Pancreas (tissue), 10 donors: ENCODE measurements around the gene SMARCB1. TPM values are rescaled to one million over a fixed set of nuclear protein-coding genes. Genes with fewer than 3 reads are reported as not detected.
A peak's percentile ranks its signal among the peaks of the same experiment; 100 is the strongest.

Experiments used
- ATAC-seq, 4 donors: fragments of 200-7000 bp; cut with Tn5 transposase; one replicate each; pipeline versions ENCODE4 v1.8.0 to v1.9.1; 2020; ENCODE audit warnings: mild to moderate bottlenecking in 4 of 4, moderate library complexity in 4 of 4
- DNase-seq, 6 donors: peaks; one replicate each; pipeline ENCODE4 v3.0.0-alpha.2; 2020
- FAIRE-seq: peaks from 2 replicates; lab custom pipeline; 2012; peaks lifted over from hg19 to GRCh38; lab: Jason Lieb, UNC
- H3K27ac ChIP-seq, 4 donors: fragments of 200-600 bp; sonication (generic); 1 replicate in 3 of 4; 2 replicates in 1 of 4; pipeline versions ENCODE4 v1.5.0 to v1.8.0; 2020
- H3K27me3 ChIP-seq, 4 donors: fragments of 200-600 bp; one replicate each; pipeline ENCODE4 v1.8.0; 2021
- H3K36me3 ChIP-seq, 3 donors: fragments of 200-600 bp; sonication (generic) in 1 of 3; one replicate each; pipeline versions ENCODE4 v1.5.0 to v1.8.0; 2020 to 2021
- H3K4me1 ChIP-seq, 3 donors: fragments of 200-600 bp; one replicate each; pipeline ENCODE4 v1.8.0; 2021
- H3K4me3 ChIP-seq, 4 donors: fragments of 200-600 bp; sonication (generic) in 2 of 4; one replicate each; pipeline versions ENCODE4 v1.5.0 to v1.8.0; 2020 to 2021
- H3K9me3 ChIP-seq, 4 donors: fragments of 200-600 bp; one replicate each; pipeline ENCODE4 v1.8.0; 2021
- WGBS, 2 donors: extraction: QIAGEN DNeasy Blood & Tissue Kit; methylation state at CpG; one replicate each; pipeline ENCODE4 v1.1.7; 2013; 5-methylcytosine and 5-hydroxymethylcytosine counted together
- intact Hi-C, 3 donors: fragments of 100-400 bp; cut with DNase I; formaldehyde crosslinking; loops; one replicate each; pipeline versions ENCODE4 v1.11.1 to v1.14.2; 2022
- polyA plus RNA-seq, 2 donors: library from polyadenylated mRNA; stranded (reverse); fragments of 200-250 nt; gene quantifications; one replicate each; pipeline ENCODE4 v1.2.3, GENCODE V29; 2013
- total RNA-seq, 6 donors: library from RNA; stranded (reverse); fragmentation: NEBNext Ultra II Directional in 4 of 6; extraction: Animal tissue kit (Norgen Biotek cat#: 25700) in 4 of 6; gene quantifications; one replicate each; pipeline versions ENCODE4 v1.2.1 to v1.2.4, GENCODE V29; 2021 to 2023
- TF ChIP-seq, protein P1 (sequence below), 4 donors: fragments of 200-600 bp; sonication (generic) in 3 of 4; IDR thresholded peaks; one replicate each; pipeline versions ENCODE4 v1.5.0 to v1.8.0; 2021; ENCODE audit warnings: antibody characterized with exemption in 4 of 4
- donor health status: healthy with polysubstance abuse.
- donor health status: DM: no; HTN: no; CAD: no; lungs with moderate emphysema.
- donor health status: DM: no; HTN: no; CAD: no.
- donor health status: control.
- donor health status: control.
- donor health status: Bipolar disorder and iron deficiency.
- donor health status: DM: yes; HTN: yes; CAD: no.
- donor health status: DM: no; HTN: no; CAD: no.
- donor health status: DM: no; HTN: no; CAD: no.
- donor health status: DM: yes; HTN: yes; CAD: no.

SMARCB1 gene
- total and polyA plus RNA-seq, 8 donors: 25.2 to 37.1 (median 30.4) TPM

DNA sequence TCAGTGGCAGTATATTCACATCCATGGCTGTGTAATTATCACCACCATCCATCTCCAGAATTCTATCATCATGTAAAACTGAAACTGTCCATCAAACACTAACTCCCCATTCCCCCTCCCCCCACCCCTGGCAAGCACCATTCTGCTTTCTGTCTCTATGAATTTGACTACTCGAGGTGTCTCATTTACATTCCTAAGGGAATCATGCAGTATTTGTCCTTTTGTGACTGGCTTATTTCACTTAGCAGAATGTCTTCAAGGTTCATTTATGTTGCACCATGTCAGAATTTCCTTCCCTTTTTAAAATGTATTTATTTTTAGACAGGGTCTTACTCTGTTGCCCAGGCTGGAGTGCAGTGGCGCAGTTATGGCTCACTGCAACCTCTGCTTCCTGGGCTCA lies 31.8 kb downstream of the SMARCB1 start:
- H3K9me3 ChIP-seq: no peaks in the 10 kb centered on the region
- FAIRE-seq: no peak
- no peaks in the 10 kb centered on the region for H3K4me1 ChIP-seq
- no peaks in the 10 kb centered on the region for H3K27me3 ChIP-seq
- no peak for ATAC-seq
- no peak for DNase-seq
- peaks cover 0 to 39% (median 11%) of the 10 kb centered on the region in 3 donors for H3K36me3 ChIP-seq
- no peak overlapping the region for H3K27ac ChIP-seq
- intact Hi-C loops: no loop called here
- TF ChIP-seq, protein P1, sequence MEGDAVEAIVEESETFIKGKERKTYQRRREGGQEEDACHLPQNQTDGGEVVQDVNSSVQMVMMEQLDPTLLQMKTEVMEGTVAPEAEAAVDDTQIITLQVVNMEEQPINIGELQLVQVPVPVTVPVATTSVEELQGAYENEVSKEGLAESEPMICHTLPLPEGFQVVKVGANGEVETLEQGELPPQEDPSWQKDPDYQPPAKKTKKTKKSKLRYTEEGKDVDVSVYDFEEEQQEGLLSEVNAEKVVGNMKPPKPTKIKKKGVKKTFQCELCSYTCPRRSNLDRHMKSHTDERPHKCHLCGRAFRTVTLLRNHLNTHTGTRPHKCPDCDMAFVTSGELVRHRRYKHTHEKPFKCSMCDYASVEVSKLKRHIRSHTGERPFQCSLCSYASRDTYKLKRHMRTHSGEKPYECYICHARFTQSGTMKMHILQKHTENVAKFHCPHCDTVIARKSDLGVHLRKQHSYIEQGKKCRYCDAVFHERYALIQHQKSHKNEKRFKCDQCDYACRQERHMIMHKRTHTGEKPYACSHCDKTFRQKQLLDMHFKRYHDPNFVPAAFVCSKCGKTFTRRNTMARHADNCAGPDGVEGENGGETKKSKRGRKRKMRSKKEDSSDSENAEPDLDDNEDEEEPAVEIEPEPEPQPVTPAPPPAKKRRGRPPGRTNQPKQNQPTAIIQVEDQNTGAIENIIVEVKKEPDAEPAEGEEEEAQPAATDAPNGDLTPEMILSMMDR (IDR thresholded peaks at IDR 0.05): no peak
- 90 to 95% methylated on average over 2 of the region's 2 CpGs for WGBS, 2 donors
- no peak overlapping the region for H3K4me3 ChIP-seq

DNA sequence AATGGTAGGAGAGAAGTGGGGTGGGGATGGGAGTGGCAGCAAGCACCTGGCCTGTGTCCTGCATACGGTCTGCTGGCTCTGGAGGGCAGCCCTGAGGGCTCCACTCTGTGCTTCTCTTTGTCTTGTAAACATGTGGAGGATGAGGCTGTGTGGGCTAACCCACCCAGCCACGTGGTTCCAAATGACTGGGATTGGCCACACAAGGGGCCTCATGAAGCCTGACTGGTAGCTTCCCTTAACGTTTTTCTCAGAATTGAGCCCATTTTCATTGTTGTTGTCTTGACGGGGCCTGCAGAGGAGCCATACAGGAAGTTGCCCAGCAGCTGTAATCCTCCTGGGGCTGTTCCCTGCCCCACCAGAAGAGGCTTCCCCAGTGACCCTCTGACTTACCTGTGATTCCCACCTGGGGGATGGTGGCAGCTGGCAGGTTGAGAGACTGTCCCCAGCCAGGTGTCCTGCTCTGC lies 34.0 kb downstream of the SMARCB1 start:
- FAIRE-seq (no peak), DNase-seq (peak in 1 of 6 donors; percentile 15), ATAC-seq (no peak)
- Histone ChIP-seq H3K4me1 (no peaks in the 10 kb centered on the region), H3K4me3 (no peak overlapping the region), H3K27ac (no peak overlapping the region), H3K36me3 (peaks cover 5 to 57% (median 11%) of the 10 kb centered on the region in 3 donors), H3K9me3 (no peaks in the 10 kb centered on the region), H3K27me3 (no peaks in the 10 kb centered on the region)
- TF ChIP-seq, protein P1 (IDR thresholded peaks at IDR 0.05): no peak
- intact Hi-C loops: no loop called here
- 60 to 70% methylated on average over 4 of the region's 4 CpGs for WGBS, 2 donors

DNA sequence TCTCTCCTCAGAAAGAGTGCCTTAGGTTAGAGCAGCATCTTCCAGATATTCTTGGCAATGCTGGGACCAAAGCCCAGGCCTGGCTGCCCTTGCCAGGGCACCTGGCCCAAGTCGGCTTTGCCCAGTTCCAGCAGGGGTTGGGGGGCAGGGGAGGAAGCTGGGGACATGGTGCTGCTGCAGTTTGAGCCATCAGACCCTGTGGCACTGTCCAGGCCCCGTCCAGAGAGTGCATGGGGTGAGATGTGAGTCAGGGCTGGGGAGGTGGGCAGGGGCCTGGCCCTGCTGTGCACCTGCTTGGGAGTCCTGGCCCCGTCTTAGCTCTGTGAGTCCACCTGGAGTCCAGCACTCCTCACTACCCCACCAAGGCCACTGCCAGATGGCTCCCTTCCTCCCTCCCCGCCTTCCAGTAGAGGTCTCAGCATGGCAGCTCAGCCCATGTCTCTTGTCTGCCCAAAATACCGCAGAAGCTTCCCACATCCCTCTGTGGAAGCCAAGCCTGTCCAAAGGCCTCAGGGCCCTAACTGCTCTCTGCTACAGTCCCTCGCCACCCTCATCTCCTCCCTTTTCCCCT lies 35.4 kb downstream of the SMARCB1 start:
- TF ChIP-seq, protein P1 (IDR thresholded peaks at IDR 0.05): no peak
- Histone ChIP-seq H3K36me3 (peaks cover 5 to 58% (median 10%) of the 10 kb centered on the region in 3 donors), H3K9me3 (no peaks in the 10 kb centered on the region), H3K4me1 (no peaks in the 10 kb centered on the region), H3K4me3 (no peak overlapping the region), H3K27ac (no peak overlapping the region), H3K27me3 (no peaks in the 10 kb centered on the region)
- DNase-seq: peak in 1 of 6 donors; percentile 55
- no peak for FAIRE-seq
- 67 to 83% methylated on average over 6 of the region's 6 CpGs for WGBS, 2 donors
- ATAC-seq: peak in 1 of 4 donors; percentile 24
- intact Hi-C loops: no loop called here

DNA sequence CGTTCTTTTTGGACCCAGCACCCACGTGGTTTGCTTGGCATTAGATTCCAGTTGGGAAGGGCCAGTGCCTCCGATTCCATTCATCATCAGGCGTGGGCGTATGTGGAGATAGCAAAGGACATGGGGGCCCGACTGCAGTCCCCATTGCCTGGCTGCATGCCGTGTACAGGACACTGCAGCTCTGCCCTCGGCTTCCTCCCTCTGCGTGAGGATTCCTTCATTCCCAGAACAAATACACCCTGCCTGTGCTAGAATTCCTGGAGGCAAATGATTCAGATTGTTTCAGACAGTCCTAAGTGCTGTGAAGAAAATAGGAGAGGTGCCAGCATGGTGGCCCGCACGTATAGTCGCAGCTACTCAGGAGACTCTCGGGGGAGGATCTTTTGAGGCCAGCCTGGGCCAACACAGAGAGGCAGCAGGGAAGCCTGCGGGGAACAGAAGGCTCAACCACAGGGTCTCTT lies 36.6 kb downstream of the SMARCB1 start:
- WGBS, 2 donors: 83 to 87% methylated on average over 14 of the region's 14 CpGs
- Histone ChIP-seq H3K4me1 (no peaks in the 10 kb centered on the region), H3K4me3 (no peak overlapping the region), H3K27me3 (no peaks in the 10 kb centered on the region), H3K9me3 (no peaks in the 10 kb centered on the region), H3K27ac (no peak overlapping the region), H3K36me3 (peaks cover 5 to 59% (median 6%) of the 10 kb centered on the region in 3 donors)
- FAIRE-seq: no peak
- peak in 1 of 6 donors; percentile 18 for DNase-seq
- no peak for ATAC-seq
- TF ChIP-seq, protein P1 (IDR thresholded peaks at IDR 0.05): no peak
- intact Hi-C loops: no loop called here
